HG03103 (cell line): ENCODE measurements around the gene IRAK2.
"Not testable (repeated sequence)": the region's sequence is repeated elsewhere in the genome, so short reads cannot be mapped to it uniquely, and the experiment has no call there.

Source experiments
- ATAC-seq: cut with Tn5 transposase; IDR thresholded peaks from one replicate; pipeline ENCODE4 v1.9.1; 2021; ENCODE audit warnings: low read depth; ENCODE audit not compliant: unreplicated experiment

Gene IRAK2, protein sequence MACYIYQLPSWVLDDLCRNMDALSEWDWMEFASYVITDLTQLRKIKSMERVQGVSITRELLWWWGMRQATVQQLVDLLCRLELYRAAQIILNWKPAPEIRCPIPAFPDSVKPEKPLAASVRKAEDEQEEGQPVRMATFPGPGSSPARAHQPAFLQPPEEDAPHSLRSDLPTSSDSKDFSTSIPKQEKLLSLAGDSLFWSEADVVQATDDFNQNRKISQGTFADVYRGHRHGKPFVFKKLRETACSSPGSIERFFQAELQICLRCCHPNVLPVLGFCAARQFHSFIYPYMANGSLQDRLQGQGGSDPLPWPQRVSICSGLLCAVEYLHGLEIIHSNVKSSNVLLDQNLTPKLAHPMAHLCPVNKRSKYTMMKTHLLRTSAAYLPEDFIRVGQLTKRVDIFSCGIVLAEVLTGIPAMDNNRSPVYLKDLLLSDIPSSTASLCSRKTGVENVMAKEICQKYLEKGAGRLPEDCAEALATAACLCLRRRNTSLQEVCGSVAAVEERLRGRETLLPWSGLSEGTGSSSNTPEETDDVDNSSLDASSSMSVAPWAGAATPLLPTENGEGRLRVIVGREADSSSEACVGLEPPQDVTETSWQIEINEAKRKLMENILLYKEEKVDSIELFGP

DNA sequence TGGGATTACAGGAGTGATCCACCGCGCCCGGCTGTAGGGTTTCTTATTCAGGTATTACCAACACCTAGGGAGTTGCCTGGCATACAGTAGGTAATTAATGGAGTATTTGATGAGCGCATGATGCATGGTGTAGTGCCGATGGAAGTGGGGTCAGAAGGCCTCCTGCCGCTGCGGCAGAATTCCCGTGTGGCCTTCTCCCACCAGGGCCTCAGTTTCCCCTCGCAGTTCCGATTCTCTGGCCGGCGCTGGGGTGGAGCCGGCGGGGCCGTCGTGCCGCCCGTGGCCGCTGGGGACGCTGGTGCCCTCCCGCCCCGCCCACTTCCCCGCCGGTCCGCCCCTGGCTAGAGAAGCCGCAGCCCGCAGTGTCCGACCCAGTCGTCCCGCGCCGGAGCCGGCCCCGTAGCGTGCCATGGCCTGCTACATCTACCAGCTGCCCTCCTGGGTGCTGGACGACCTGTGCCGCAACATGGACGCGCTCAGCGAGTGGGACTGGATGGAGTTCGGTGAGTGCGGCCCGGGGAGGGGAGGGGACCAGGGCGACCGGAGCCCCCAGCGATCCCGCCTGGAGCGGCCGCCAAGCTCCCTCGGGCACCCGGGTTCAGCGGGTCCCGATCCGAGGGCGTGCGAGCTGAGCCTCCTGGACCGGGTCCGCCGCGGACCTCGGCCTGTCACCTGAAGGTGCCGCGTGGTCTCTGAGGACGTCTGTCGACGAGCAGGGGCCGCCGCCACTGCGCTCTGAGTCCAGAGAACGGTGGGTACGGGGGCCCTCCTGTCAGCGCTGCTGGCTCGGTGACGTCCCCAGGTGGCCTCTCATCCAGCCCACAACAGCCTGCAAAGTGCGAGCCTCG is at the start of gene IRAK2:
IRAK2 (plus strand) TSS at position 374 of the 848 bp plus-strand sequence; CDS start at position 410, 36 bp downstream.
- peak; percentile 82 for ATAC-seq

DNA sequence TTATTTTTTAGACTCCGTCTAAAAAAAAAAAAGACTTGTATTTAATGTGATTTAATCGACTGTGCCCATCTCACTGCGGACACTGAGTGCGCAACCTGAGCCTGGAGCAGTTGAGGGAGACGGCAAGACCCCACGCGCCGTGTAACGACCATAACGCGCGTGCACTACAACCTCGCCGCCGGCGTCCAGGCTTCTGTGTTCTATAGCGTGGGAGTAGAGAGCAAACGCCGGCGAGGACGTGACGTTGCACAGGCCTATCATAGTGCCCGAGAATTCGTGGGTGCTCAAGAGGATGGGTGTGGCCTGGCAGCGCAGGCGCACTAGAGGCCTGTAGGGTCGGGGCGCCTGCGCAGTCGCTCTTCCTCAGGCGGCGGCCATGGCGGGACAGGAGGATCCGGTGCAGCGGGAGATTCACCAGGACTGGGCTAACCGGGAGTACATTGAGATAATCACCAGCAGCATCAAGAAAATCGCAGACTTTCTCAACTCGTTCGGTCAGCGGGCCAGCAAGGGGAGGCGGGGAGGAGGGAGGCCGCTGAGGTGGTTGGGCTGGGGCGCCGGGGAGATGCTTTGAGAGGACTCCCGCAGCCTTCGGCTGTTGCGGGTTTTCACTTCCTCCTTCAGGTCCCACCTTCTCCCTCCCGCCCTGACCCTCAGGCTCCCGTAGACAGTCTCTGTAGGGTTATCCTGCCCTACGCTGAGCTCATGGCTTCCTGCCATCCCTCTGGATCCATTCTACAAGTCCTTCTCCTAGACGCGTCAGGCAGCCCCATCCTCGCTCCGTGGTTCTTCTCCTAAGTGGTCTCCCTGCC is 49.2 kb upstream of the IRAK2 start, which contains the start of gene BRK1:
BRK1 (plus strand) TSS at position 350 of the 812 bp plus-strand sequence; CDS start at position 377, 27 bp downstream.
- peak; percentile 89 for ATAC-seq

DNA sequence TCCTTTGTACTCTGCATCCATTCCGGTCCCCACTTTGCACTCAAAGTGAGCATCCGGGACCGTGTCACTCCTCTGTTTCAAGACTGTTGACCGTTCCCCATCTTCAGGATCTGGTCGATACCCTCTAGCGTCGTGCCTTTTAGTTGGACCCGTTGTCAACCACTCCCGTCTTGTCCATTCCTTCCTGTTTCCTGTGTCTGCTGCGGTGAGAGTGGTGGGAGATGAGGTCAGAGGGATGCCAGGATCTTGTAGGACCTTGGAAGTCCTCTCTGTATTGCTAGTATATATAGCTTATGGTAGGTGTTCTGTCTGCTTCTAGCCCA is 48.6 kb upstream of the IRAK2 start:
- ATAC-seq, result no peak

DNA sequence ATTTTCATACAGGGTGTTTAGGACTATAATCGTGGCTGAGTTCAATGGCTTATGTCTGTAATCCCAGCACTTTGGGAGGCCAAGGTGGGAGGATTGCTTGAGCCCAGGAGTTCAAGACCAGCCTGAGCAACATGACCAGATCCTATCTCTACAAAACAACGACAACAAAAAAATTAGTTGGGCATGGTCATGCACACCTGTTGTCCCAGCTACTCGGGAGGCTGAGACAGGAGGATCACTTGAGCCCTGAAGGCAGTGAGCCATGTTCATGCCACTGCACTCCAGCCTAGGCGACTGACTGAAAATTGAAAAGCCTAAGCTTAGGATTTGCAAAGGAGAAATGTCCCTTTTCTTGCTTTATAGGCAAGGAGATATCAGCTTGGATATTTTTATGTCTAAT is 47.8 kb upstream of the IRAK2 start:
- ATAC-seq, result no peak

DNA sequence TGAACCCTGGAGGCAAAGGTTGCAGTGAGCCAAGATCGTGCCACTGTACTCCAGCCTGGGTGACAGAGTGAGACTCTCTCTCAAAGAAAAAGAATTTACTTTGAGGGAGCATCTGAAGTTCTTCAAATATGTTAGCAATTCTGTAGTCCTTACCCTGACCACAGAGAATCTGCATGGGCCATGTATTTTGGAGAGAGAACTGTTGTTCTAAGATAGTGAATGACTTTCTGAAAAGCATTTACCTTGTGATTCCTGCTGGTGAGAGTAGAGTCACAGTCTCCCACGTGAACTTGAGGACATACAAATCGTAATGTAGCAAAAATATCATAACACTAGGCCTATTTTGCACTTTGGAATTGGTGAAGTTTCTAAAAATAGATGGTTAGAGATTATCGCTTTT is 45.3 kb upstream of the IRAK2 start:
- no peak for ATAC-seq

DNA sequence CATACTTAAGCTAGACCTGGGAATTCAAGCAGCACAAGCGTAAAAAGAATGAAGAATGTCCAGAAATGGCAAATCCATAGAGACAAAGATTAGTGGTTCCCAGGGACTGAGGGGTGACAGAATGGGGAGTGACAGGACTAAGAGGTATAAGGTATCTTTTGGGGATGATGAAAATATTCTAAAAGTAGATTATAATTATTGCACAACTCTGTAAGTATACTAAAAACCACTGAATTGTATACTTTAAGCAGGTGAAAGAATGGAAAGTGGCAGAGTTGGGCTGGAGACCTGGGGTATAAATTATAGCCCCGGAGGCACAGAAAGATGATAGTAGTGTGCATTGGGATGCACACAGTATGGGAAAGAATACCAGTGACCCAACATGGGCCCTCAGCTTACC is 43.7 kb upstream of the IRAK2 start:
- ATAC-seq, result no peak

DNA sequence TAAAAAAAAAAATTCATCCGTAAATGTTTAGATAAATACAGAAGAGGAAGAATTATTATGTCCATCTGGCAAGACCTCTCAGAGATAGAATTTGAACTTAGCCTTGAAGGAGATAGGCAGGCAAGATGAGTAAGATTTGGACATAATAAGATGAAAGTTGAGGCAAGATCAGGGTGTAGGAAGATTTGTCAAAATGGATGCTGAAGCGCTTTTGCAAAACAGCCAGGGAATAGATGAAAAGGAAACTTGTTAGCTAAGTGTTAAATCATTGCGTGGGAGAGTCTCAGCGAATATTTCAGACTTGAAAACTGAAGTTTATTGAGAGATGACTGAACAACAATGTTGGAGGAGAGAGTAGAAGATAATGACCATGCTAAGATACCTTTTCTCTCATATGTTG is 42.0 kb upstream of the IRAK2 start:
- no peak for ATAC-seq

DNA sequence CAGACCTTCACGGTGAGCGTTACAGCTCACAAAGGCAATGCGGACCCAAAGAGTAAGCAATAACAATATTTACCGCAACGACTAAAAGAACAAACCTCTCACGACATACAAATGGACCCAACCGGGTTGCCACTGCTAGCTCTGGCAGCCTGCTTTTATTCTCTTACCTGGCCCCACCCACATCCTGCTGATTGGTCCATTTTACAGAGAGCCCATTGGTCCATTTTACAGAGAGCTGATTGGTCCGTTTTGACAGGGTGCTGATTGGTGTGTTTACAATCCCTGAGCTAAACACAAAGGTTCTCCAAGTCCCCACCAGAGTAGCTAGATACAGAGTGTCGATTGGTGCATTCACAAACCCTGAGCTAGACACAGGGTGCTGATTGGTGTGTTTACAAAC is 28.8 kb upstream of the IRAK2 start:
- not testable (repeated sequence) for ATAC-seq

DNA sequence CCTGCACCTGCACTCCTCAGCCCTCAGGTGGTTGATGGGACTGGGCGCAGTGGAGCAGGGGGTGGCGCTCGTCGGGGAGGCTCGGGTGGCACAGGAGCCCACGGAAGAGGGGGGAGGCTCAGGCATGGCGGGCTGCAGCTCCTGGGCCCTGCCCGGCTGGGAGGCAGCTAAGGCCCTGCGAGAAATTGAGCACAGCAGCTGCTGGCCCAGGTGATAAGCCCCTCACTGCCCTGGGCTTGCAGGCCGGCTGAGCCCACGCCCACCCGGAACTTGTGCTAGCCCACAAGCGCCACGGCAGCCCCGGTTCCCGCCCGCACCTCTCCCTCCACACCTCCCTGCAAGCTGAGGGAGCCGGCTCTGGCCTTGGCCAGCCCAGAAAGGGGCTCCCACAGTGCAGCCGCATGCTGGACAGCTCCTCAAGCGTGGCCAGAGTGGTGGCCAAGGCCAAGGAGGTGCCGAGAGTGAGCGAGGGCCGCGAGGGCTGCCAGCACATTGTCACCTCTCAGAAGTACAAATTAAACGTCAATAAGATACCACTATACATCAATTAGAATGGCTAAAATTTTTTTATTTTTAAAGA is 28.2 kb upstream of the IRAK2 start:
- ATAC-seq, result no peak

DNA sequence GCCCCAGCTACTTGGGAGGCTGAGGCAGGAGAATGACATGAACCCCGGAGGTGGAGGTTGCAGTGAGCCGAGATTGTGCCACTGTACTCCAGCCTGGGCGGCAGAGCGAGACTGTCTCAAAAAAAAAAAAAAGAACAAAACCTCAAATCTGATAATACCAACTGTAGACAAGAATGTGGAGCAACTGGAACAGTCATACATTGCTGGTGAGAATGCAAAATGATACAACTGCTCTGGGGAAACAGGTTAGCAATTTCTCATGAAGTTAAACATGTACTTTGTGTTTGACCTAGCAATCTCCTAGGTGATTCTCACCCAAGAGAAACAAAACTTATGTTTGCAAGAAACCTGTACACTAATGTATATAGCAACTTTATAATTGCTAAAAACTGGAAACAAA is 27.5 kb upstream of the IRAK2 start:
- no peak for ATAC-seq

DNA sequence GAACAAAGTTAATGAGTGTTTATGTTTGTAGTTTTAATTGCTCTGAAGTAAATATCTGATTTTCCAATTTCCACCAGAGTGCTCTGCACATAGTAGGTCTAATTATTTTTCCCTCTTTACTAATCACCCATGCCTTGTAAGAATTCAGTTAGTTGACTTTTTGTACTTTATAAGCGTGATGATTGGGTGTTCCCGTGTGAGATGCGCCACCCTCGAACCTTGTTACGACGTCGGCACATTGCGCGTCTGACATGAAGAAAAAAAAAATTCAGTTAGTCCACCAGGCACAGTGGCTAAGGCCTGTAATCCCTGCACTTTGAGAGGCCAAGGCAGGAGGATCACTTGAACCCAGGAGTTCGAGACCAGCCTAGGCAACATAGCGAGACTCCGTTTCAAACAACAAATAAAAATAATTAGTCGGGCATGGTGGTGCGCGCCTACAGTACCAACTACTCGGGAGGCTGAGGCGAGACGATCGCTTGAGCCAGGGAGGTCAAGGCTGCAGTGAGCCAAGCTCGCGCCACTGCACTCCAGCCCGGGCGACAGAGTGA is 23.6 kb upstream of the IRAK2 start:
- no peak for ATAC-seq

DNA sequence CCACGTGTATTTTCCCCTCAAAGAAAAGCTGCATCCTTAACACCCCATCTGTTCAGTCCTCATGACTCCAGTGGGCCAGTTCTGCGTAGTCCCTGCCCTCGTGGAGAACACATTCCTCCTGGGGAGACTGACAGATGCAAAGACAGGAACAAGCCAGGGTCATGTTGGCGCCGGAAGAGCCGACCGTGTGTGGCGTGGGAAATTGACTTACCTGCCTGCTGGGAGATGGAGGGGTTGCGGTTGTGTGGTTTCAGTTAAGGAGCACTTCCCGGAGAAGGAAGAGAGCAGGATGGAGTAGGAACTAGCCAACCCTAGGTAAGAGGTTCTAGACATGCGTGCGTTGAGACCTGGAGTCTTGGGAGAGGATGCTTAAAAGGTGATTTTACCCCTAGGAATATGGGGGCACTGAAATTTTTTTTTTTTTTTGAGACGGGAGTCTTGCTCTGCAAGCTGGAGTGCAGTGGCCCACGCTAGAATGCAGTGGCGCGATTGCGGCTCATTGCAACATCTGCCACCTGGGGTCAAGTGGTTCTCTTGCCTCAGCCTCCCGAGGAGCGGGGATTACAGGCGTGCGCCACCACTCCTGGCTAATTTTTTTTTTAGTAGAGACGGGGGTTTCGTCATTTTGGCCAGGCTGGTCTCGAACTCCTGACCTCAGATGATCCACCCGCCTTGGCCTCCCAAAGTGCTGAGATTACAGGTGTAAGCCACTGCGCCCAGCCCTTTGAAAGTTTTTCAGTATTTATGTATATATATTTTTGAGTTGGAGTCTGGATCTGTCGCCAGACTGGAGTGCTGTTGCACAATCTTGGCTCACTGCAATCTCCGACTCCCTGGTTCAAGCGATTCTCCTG is 21.8 kb upstream of the IRAK2 start:
- no peak for ATAC-seq

DNA sequence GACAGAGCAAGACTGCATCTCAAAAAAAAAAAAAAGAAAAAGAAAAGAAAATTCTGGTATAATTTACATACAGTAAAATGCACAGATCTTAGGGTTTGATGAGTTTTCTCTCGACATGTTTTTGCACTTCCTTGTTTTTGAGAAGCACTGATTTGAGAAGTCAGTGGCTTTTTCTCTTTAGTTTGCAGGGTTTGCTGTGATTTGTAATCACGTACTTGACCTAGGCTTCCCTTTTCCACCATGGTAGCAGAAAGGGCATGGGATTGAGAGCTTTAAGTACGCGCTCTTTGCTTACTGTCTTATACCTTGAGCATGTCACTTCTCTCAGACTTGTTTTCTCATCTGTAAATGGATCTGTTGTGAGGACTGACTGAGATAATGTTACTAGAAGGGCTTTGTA is 19.0 kb upstream of the IRAK2 start:
- ATAC-seq, result no peak

DNA sequence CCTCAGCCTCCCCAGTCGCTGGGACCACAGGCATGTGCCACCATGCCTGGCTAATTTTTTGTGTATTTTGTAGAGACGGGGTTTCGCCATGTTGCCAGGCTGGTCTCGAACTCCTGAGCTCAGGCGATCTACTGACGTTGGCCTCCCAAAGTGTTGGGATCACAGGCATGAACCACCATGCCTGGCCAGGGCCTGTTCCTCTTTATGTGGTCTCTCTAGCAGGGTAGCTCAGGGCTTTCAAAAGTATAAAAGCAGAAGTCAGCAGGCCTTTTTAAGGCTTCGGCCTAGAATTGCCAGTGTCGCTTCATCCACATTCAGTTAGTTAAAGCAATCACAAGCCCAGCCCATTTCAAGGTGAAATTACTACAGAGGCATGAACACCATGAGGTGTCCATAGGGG is 15.5 kb upstream of the IRAK2 start:
- no peak for ATAC-seq

DNA sequence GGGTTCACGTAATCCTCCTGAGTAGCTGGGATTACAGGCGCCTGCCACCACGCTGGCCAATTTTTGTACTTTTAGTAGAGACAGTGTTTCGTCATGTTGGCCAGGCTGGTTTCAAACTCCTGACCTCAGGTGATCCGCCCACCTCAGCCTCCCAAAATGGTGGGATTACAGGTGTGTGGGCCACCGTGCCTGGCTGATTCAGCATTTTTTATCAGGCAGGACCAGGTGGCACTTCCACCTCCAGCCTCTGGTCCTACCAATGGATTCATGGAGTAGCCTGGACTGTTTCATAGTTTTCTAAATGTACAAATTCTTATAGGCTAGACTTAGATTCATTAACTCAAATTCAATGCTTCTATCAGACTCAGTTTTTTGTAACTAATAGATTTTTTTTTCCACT is 13.7 kb upstream of the IRAK2 start:
- ATAC-seq, result no peak

DNA sequence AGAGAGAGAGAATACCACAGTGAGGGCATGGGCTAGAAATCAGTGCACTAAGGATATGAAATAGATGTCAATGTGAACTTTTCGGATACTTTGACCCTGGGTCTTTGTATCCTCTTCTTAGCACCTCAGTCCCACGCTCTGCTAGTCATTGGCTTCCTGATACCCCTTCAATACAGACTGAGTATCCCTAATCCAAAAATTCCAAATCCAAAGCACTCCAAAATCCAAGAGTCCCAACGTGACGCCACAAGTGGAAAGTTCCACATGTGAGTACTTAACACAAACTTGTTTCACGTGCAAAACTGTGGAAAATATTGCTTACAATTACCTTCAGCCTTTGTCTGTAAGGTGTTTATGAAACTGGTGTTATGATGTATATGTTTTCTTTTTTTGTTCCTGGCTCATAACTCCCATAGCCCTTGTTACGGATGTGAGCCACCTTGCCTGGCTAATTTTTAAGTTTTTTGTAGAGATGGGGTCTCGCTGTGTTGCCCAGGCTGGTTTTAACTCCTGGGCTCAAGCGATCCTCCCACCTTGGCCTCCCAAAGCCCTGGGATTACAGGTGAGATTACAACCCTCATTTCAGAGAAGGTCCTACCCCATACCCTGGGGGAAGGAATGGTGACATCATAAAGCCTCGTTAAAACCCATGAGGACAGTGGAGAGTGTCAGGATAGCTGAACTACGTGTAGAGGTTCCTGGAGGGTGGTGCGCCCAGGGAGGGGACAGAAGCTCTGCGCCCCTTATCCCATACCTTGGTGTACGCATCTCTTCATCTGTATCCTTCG is 10.2 kb upstream of the IRAK2 start:
- ATAC-seq, result no peak

DNA sequence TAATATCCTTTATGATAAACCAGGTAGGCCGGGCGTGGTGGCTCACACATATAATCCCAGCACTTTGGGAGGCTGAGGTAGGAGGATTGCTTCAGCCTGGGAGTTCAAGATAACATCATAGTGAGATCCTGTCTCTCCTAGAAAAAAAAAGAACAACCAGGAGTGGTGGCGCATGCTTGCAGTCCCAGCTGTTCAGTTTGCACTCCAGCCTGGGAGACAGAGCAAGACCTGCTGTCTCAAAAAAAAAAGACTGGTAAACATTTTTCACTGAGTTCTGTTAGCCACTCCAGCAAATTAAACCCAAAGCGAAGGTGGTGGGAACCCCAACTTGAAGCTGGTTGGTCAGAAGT is 9.6 kb upstream of the IRAK2 start:
- no peak for ATAC-seq

DNA sequence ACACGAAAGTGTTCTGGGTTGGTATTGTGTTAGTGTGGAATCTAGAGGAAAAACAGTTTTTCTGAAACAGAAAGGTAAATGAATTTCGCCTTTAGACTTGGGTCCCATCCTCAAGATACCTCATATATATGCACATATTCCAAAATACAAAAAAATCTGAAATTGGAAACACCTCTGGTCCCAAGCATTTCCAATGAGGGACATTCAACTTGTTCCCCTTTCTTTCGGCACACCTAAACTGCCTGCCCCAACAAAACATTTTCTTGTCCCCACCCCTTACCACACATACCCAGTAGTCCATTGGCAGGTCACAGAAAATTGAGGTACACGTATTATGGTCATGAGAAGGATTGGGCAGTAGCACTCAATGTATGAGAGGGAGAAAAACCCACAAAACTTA is 9.1 kb upstream of the IRAK2 start:
- no peak for ATAC-seq
